C4-2B (cell line): ENCODE data around the gene RHOG.

Experiments used
- ZFX ChIP-seq: fragments of 450-650 bp; IDR thresholded peaks from 2 replicates; pipeline ENCODE4 v1.6.1; 2017
- TF ChIP-seq, protein P1 (sequence below): fragments of 450-650 bp; conservative IDR thresholded peaks from 2 replicates; pipeline ENCODE4 v1.5.1; 2017; ENCODE audit warnings: mild to moderate bottlenecking

- TF ChIP-seq, protein P1, sequence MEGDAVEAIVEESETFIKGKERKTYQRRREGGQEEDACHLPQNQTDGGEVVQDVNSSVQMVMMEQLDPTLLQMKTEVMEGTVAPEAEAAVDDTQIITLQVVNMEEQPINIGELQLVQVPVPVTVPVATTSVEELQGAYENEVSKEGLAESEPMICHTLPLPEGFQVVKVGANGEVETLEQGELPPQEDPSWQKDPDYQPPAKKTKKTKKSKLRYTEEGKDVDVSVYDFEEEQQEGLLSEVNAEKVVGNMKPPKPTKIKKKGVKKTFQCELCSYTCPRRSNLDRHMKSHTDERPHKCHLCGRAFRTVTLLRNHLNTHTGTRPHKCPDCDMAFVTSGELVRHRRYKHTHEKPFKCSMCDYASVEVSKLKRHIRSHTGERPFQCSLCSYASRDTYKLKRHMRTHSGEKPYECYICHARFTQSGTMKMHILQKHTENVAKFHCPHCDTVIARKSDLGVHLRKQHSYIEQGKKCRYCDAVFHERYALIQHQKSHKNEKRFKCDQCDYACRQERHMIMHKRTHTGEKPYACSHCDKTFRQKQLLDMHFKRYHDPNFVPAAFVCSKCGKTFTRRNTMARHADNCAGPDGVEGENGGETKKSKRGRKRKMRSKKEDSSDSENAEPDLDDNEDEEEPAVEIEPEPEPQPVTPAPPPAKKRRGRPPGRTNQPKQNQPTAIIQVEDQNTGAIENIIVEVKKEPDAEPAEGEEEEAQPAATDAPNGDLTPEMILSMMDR, result no peak
- no peak for TF ChIP-seq ZFX
These were observed 39.3 kb upstream of the RHOG start for GRCh38 chr11:3879967-3880542.
